Measurements from ENCODE around the gene MXD1. TPM values are rescaled to one million over a fixed set of nuclear protein-coding genes. Genes with fewer than 3 reads are reported as not detected.
"Not testable (repeated sequence)": the region's sequence is repeated elsewhere in the genome, so short reads cannot be mapped to it uniquely, and the experiment has no call there.

The MXD1 gene
- polyA plus RNA-seq, 1 of the 3 experiments (the other 2 are of a cell fraction), result 2.3 TPM

- TF ChIP-seq ZBTB33 (IDR thresholded peaks at IDR 0.05; ENCODE audit: borderline replicate concordance, low read depth) (no peak), TCF12 (IDR thresholded peaks at IDR 0.05) (peak; percentile 31; the same call in 1 of the 2 replicates), EZH2phosphoT487 (IDR thresholded peaks at IDR 0.05; ENCODE audit: borderline replicate concordance, low read depth) (no peak), CHD2 (IDR thresholded peaks at IDR 0.05; ENCODE audit: low read length, partially characterized antibody) (peak; percentile 69), ELF1 (IDR thresholded peaks at IDR 0.05) (peak; percentile 76), MAX (IDR thresholded peaks at IDR 0.05; ENCODE audit: low read depth) (peak; percentile 89), RFX5 (IDR thresholded peaks at IDR 0.05; ENCODE audit: low read length) (0 out of 2 replicates have a peak, but pooled peaks have one; percentile 20), FOSL2 (IDR thresholded peaks at IDR 0.05; ENCODE audit: borderline replicate concordance, low read depth) (peak; percentile 43; the same call in 1 of the 2 replicates), SIN3A (IDR thresholded peaks at IDR 0.05; ENCODE audit: borderline replicate concordance, low read depth, low read length) (peak; percentile 68; the same call in 1 of the 2 replicates)
These were observed 21.0 kb upstream of the MXD1 start, which contains the start of gene SNRNP27 (continued) for GRCh38 chr2:69893684-69894551.

GRCh38 chr2:69894737-69895136 lies 20.2 kb upstream of the MXD1 start:
- not testable (repeated sequence) for H3K27me3 ChIP-seq (ENCODE audit: insufficient read depth); DNase-seq; H4K20me1 ChIP-seq (ENCODE audit: insufficient read depth); H3F3A ChIP-seq (replicated peaks; ENCODE audit: insufficient read depth); H3K4me1 ChIP-seq (ENCODE audit: control insufficient read depth in 1 of 2, insufficient read depth in 2 of 2, low read depth in 1 of 2, low read length in 1 of 2); H3K9me2 ChIP-seq; H3K9me3 ChIP-seq
- ChIA-PET CTCF (interaction anchor here (0.8 to 1.9 kb wide), 5 partner anchors 16 to 170 kb away, joined by 3 to 7 read pairs (median 4); partner anchors contain the start of gene MXD1), POLR2A (interaction anchor here (1.0 to 1.8 kb wide), 2 partner anchors 20 to 66 kb away, joined by 4 to 14 read pairs; partner anchors contain the start of gene MXD1)
- Histone ChIP-seq H3K36me3 (replicated peaks in 1 of 2; ENCODE audit: control insufficient read depth in 1 of 2, insufficient read depth in 2 of 2, low read length in 1 of 2) (peaks cover 27 to 38% of the 10 kb centered on the region in 2 experiments), H3K4me3 (ENCODE audit: low read depth in 2 of 2, low read length in 1 of 2) (peak overlapping the region; percentile 81 to 97), H3K79me2 (ENCODE audit: insufficient read depth) (peaks cover 54% of the 10 kb centered on the region), H2AFZ (ENCODE audit: low read depth) (0 out of 2 replicates have a peak overlapping the region, but pooled peaks have one; percentile 100), H3K27ac (ENCODE audit: low read depth in 2 of 2, low read length in 1 of 2) (peak overlapping the region in 1 of 2 experiments; percentile 86; a peak in 2 of 4 replicates), H3K4me2 (peak overlapping the region; percentile 99), H3K9ac (peak overlapping the region; percentile 93)
- WGBS (ENCODE audit: low lambda C conversion rate), result 14% methylated on average over 23 of the region's 23 CpGs
